DND-41 (cell line): ENCODE data around the gene TBC1D30.

Experiments used
- ATAC-seq: fragments of 200-7000 bp; cut with Tn5 transposase; 3 replicates; pipeline ENCODE4 v1.9.1; 2021; ENCODE audit warnings: low read depth; ENCODE audit not compliant: insufficient read depth
- DNase-seq: peaks from one replicate; pipeline ENCODE4 v3.0.0-alpha.2; 2020
- H2AFZ ChIP-seq: 2 replicates; pipeline ENCODE4 v1.6.0; 2012; ENCODE audit warnings: low read depth, low read length
- H3K27ac ChIP-seq: 2 replicates; pipeline ENCODE4 v1.5.1; 2012; ENCODE audit warnings: low read length, inconsistent platforms
- H3K27me3 ChIP-seq: fragments of 200-600 bp; sonication (generic); 2 replicates; pipeline ENCODE4 v1.6.0; 2012; ENCODE audit warnings: low read length, mild to moderate bottlenecking, inconsistent platforms; ENCODE audit not compliant: insufficient read depth, poor library complexity
- H3K36me3 ChIP-seq: 2 replicates; pipeline ENCODE4 v1.5.1; 2012; ENCODE audit warnings: low read length, inconsistent platforms; ENCODE audit not compliant: insufficient read depth
- H3K4me1 ChIP-seq: 2 replicates; pipeline ENCODE4 v1.5.1; 2012; ENCODE audit warnings: mild to moderate bottlenecking, low read length; ENCODE audit not compliant: insufficient read depth
- H3K4me2 ChIP-seq: 2 replicates; pipeline ENCODE4 v1.6.0; 2012; ENCODE audit warnings: mild to moderate bottlenecking, moderate library complexity, low read length, inconsistent platforms; ENCODE audit not compliant: insufficient read depth
- H3K4me3 ChIP-seq, 2 experiments: fragments of 200-600 bp in 1 of 2; shearing (Covaris generic) in 1 of 2; 2 replicates each; pipeline ENCODE4 v1.5.1; 2012 to 2016; ENCODE audit warnings: inconsistent platforms in 2 of 2, low read length in 2 of 2, mild to moderate bottlenecking in 2 of 2, low read depth in 1 of 2, moderate library complexity in 1 of 2
- H3K79me2 ChIP-seq: 2 replicates; pipeline ENCODE4 v1.6.0; 2012; ENCODE audit warnings: low read length, inconsistent platforms; ENCODE audit not compliant: insufficient read depth
- H3K9ac ChIP-seq: 2 replicates; pipeline ENCODE4 v1.6.0; 2012; ENCODE audit warnings: low read depth, mild to moderate bottlenecking, inconsistent platforms, low read length, moderate library complexity
- H3K9me3 ChIP-seq: 2 replicates; pipeline ENCODE4 v1.5.1; 2012; ENCODE audit warnings: low read length, moderate library complexity, mild to moderate bottlenecking, inconsistent platforms; ENCODE audit not compliant: insufficient read depth, severe bottlenecking
- H4K20me1 ChIP-seq: 2 replicates; pipeline ENCODE4 v1.6.0; 2012; ENCODE audit warnings: low read length; ENCODE audit not compliant: insufficient read depth
- EZH2 ChIP-seq: IDR thresholded peaks from 3 replicates; pipeline ENCODE4 v1.6.1; 2012; ENCODE audit warnings: borderline replicate concordance, low read depth, mild to moderate bottlenecking, moderate library complexity, low read length, inconsistent platforms; ENCODE audit not compliant: severe bottlenecking
- TF ChIP-seq, protein P1 (sequence below): IDR thresholded peaks from 2 replicates; pipeline ENCODE4 v1.5.1; 2012; ENCODE audit warnings: borderline replicate concordance, low read length, moderate library complexity, mild to moderate bottlenecking; ENCODE audit not compliant: poor library complexity, severe bottlenecking; ENCODE audit errors: extremely low read depth

TBC1D30 gene

DNA sequence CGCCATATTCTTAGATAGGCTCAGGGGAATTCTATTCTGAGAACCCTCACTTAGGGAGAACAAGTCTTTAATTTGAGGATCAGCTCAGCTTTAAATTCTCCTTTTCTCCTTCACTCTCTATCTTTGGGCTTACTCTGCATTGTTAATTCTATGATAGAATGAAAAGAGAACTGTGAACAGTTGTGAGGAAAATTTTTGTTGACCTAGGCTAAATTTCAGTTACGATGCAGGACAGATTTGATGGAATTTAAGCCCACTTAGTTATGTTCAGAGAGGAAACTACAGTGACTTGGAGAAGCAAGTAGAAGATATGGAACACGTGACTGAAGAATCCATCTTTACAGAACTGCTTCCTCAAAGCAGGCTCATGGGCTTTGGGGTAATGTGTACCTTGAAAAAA lies 82.7 kb downstream of the TBC1D30 start:
- H3K9me3 ChIP-seq: no peaks in the 10 kb centered on the region
- H3K4me3 ChIP-seq: no peak overlapping the region
- no peak overlapping the region for H3K27ac ChIP-seq
- H3K36me3 ChIP-seq: no peaks in the 10 kb centered on the region
- no peaks in the 10 kb centered on the region for H3K4me1 ChIP-seq
- no peak overlapping the region for H3K4me2 ChIP-seq
- no peak for TF ChIP-seq EZH2
- TF ChIP-seq, protein P1, sequence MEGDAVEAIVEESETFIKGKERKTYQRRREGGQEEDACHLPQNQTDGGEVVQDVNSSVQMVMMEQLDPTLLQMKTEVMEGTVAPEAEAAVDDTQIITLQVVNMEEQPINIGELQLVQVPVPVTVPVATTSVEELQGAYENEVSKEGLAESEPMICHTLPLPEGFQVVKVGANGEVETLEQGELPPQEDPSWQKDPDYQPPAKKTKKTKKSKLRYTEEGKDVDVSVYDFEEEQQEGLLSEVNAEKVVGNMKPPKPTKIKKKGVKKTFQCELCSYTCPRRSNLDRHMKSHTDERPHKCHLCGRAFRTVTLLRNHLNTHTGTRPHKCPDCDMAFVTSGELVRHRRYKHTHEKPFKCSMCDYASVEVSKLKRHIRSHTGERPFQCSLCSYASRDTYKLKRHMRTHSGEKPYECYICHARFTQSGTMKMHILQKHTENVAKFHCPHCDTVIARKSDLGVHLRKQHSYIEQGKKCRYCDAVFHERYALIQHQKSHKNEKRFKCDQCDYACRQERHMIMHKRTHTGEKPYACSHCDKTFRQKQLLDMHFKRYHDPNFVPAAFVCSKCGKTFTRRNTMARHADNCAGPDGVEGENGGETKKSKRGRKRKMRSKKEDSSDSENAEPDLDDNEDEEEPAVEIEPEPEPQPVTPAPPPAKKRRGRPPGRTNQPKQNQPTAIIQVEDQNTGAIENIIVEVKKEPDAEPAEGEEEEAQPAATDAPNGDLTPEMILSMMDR: no peak
- H3K79me2 ChIP-seq: no peaks in the 10 kb centered on the region
- ATAC-seq (no peak), DNase-seq (no peak)
- no peak overlapping the region for H3K9ac ChIP-seq
- H3K27me3 ChIP-seq: peaks cover 13% of the 10 kb centered on the region
- no peak overlapping the region for H2AFZ ChIP-seq
- no peaks in the 10 kb centered on the region for H4K20me1 ChIP-seq

DNA sequence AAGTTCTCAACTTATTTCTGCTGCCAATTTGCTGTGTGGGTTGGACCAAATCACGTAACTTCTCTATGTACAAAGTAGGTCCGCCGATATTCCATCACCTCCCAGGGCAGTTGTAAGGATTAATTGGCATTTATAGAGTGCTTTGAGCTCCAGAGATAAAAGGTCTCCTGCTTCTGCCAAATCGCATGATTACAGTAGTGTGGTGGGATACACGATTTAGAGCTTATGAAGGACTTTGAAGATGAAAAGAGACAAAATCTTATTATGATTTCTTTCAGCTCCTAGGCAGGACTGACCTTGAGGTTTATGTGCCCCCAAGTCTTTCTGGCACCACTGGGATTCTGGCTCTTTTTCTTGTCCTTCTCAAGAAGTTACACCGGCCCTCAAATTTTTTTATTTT lies 84.7 kb downstream of the TBC1D30 start:
- Histone ChIP-seq H3K4me3 (no peak overlapping the region), H3K9me3 (no peaks in the 10 kb centered on the region), H3K27ac (no peak overlapping the region), H2AFZ (no peak overlapping the region), H3K9ac (no peak overlapping the region), H4K20me1 (no peaks in the 10 kb centered on the region), H3K4me2 (no peak overlapping the region), H3K36me3 (no peaks in the 10 kb centered on the region), H3K27me3 (peaks cover 20% of the 10 kb centered on the region), H3K4me1 (no peaks in the 10 kb centered on the region), H3K79me2 (no peaks in the 10 kb centered on the region)
- no peak for TF ChIP-seq EZH2
- TF ChIP-seq, protein P1: no peak
- no peak for DNase-seq
- ATAC-seq: no peak

DNA sequence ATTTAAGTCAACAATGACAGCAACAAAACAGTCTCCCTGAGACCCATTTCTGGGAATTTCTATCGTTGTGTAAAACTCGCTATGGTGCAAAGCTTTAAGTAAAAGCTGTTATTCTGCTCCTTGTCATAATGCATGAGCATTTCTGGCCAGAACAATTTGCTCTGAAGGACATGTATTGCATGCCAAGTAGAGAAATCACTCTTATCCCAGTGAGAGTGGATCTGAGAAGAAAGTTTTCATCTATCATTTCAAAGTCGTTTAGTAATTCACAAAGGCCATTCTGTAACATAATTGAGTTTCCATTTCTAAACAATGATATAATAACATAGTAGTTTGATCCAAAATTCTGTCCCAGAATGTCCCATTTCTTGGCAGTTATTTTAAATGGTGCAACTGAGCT lies 86.6 kb downstream of the TBC1D30 start:
- no peak overlapping the region for H3K4me2 ChIP-seq
- H2AFZ ChIP-seq: no peak overlapping the region
- H3K4me1 ChIP-seq: no peaks in the 10 kb centered on the region

More for the DNA sequence above, 86.6 kb downstream of the TBC1D30 start:
- H3K27ac ChIP-seq: no peak overlapping the region
- H4K20me1 ChIP-seq: no peaks in the 10 kb centered on the region
- peaks cover 25% of the 10 kb centered on the region for H3K27me3 ChIP-seq
- no peaks in the 10 kb centered on the region for H3K79me2 ChIP-seq
- no peaks in the 10 kb centered on the region for H3K9me3 ChIP-seq
- TF ChIP-seq, protein P1: no peak
- no peak for TF ChIP-seq EZH2
- no peaks in the 10 kb centered on the region for H3K36me3 ChIP-seq
- no peak overlapping the region for H3K9ac ChIP-seq
- ATAC-seq: no peak
- H3K4me3 ChIP-seq: no peak overlapping the region
- no peak for DNase-seq
